ENCODE data around the gene PLA2G4A. TPM values are rescaled to one million over a fixed set of nuclear protein-coding genes. Genes with fewer than 3 reads are reported as not detected.

The PLA2G4A gene
- total RNA-seq, 1 donor from 2014 or later = 24.3 TPM

GRCh38 chr1:186834399-186834958 lies 5.7 kb downstream of the PLA2G4A start:
- no peak for DNase-seq

- DNase-seq = no peak
These were observed 6.7 kb downstream of the PLA2G4A start for GRCh38 chr1:186835448-186835847.

GRCh38 chr1:186837806-186838205 lies 9.1 kb downstream of the PLA2G4A start:
- no peak for DNase-seq

- no peak for DNase-seq
These were observed 9.8 kb downstream of the PLA2G4A start for GRCh38 chr1:186838380-186839040.

GRCh38 chr1:186839041-186839400 lies 10.3 kb downstream of the PLA2G4A start:
- DNase-seq = no peak

GRCh38 chr1:186841599-186841998 lies 12.8 kb downstream of the PLA2G4A start:
- DNase-seq = no peak

- no peak for DNase-seq
These were observed 13.8 kb downstream of the PLA2G4A start for GRCh38 chr1:186842547-186842946.

GRCh38 chr1:186843226-186843625 lies 14.5 kb downstream of the PLA2G4A start:
- no peak for DNase-seq

GRCh38 chr1:186843931-186844330 lies 15.2 kb downstream of the PLA2G4A start:
- no peak for DNase-seq

- DNase-seq = peak; percentile 23
These were observed 16.9 kb downstream of the PLA2G4A start for GRCh38 chr1:186845576-186846210.

- no peak for DNase-seq
These were observed 19.9 kb downstream of the PLA2G4A start for GRCh38 chr1:186848509-186849130.

GRCh38 chr1:186849271-186849671 lies 20.5 kb downstream of the PLA2G4A start:
- no peak for DNase-seq

GRCh38 chr1:186849826-186850225 lies 21.1 kb downstream of the PLA2G4A start:
- DNase-seq = no peak

GRCh38 chr1:186854102-186854501 lies 25.4 kb downstream of the PLA2G4A start:
- no peak for DNase-seq

GRCh38 chr1:186858923-186859322 lies 30.2 kb downstream of the PLA2G4A start:
- no peak for DNase-seq

- no peak for DNase-seq
These were observed 31.2 kb downstream of the PLA2G4A start for GRCh38 chr1:186859995-186860394.

GRCh38 chr1:186864296-186864695 lies 35.5 kb downstream of the PLA2G4A start:
- DNase-seq = no peak

GRCh38 chr1:186865253-186865652 lies 36.5 kb downstream of the PLA2G4A start:
- no peak for DNase-seq

GRCh38 chr1:186865857-186866256 lies 37.1 kb downstream of the PLA2G4A start:
- no peak for DNase-seq

GRCh38 chr1:186869526-186870228 lies 40.9 kb downstream of the PLA2G4A start:
- no peak for DNase-seq

- no peak for DNase-seq
These were observed 43.0 kb downstream of the PLA2G4A start for GRCh38 chr1:186871784-186872183.

GRCh38 chr1:186872291-186872690 lies 43.5 kb downstream of the PLA2G4A start:
- no peak for DNase-seq

GRCh38 chr1:186873687-186874086 lies 44.9 kb downstream of the PLA2G4A start:
- no peak for DNase-seq
